NCI-H2227 treated with DMSO at 0.1 percent for 48 hours (cell line): ENCODE results near the gene JUNB.

ENCODE experiments used
- DNase-seq: peaks from one replicate; lab custom pipeline; 2025; lab: John Stamatoyannopoulos, UW

Gene JUNB

DNA sequence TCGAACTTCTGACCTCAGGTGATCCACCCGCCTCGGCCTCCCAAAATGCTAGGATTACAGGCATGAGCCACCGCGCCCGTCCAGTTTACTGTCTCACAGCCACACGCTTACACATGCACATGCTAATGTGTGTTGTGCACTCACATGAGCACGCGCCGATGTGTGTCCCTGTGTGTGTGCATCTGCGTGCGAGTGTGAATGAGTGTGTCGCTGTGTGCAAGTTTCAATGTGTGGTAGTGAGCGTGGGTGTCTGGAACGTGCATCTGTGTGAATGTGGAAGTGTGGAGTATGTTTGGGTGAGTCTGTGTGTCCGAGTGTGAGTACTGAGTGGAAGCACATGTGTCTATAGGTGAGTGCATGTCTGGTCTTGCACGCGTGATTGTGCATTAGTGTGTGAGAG is 51.2 kb downstream of the JUNB start:
- no peak for DNase-seq
